UCSD-AML1 (cell line): ENCODE data around the gene OR13A1.
"Not testable (repeated sequence)": the region's sequence is repeated elsewhere in the genome, so short reads cannot be mapped to it uniquely, and the experiment has no call there.

Experiments used
- DNase-seq: peaks from one replicate; lab custom pipeline; 2025; ENCODE audit not compliant: unreplicated experiment; lab: John Stamatoyannopoulos, UW

Gene OR13A1

DNA sequence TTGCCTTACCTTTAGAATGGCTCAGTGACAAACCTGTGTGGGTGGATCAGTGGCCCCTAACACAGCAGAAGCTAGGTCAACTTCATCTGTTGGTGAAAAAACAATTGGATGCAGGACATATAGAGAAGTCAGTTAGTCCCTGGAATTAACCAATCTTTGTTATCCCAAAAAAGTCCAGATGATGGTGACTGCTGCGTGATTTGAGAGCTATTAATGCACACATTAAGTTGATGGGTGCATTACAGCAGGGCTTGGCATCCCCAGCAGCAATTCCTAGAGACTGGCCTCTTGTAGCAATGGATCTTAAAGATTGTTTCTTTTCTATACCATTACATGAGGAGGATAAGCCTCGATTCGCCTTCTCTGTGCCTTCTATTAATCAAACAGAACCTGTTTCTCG is 33.3 kb downstream of the OR13A1 start:
- DNase-seq, result no peak

DNA sequence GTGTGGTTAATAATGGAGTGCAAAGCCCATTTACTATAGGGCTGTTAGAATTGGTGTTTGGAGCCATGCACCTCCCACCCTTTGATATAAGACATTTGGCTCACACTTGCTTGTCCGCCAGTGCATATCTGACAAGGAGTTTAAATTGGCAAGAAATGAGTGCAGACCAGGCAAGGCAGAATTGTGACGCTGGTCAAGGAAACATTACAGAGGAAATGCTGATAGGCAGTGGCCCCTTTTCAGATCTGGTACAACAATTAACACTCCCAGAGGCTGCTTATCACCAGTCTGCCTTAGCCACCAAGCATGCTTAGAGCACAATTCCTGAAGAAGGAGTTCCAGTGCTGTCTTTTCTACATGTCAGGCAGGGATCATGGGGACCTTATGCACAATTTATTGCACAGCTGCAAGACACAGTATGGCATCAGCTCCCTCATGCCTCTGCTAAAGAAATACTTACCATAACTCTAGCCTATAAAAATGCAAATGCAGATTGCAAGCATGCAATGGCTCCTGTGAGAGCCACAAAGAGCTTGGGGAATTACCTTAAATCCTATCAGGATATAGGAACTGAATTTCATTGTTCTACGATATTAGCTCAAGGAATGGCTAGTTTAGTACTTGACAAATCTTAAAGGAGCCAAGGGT is 35.2 kb downstream of the OR13A1 start:
- no peak for DNase-seq

DNA sequence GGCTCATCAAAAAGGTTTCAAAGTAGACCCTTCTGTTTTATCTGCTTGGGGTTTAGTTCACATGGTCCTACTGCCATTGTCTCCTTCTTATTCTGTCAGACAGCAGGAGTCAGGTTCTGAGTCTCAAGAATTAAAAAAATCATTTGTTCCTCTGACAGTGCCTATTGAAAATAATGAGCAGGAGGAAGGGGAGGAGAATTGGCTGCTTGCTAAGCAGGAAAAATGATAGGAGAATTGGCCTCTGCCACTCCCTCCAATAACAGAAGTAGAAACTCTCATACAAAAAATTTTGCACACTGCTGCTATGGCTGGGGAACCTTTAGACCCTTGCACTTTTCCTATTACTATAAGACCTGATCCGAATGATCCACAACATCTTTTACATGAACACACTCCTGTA is 35.7 kb downstream of the OR13A1 start:
- DNase-seq, result no peak

DNA sequence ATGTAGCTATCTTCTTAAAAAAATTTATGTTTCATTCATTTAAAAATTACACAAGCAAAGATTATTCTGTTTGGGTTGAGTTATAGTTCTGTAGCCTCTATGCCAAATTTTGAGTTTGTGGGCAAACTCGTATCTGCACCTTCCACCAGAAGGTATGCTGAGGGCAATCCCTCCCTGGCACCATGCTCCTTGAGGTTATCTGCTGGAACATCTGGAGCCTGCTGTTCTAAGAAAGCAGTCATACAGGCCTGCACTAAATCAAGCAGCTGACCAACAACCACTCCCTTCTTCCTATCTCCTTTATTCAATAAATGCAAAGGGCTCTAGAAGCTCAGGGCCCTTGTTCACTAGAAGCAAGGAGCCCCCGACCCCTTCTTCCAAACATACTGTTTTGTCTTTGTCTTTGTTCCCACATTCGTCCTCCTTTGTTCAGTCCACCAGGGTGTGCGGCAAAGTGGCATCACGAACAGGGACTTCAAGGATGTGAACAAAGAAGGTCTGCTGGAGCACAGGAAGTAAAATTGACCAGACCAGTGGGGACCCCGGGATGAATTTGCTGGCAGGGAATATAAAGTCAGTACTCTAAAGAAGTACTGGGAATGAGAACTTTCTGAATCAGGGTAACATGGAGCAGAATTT is 36.4 kb downstream of the OR13A1 start:
- DNase-seq, result no peak

DNA sequence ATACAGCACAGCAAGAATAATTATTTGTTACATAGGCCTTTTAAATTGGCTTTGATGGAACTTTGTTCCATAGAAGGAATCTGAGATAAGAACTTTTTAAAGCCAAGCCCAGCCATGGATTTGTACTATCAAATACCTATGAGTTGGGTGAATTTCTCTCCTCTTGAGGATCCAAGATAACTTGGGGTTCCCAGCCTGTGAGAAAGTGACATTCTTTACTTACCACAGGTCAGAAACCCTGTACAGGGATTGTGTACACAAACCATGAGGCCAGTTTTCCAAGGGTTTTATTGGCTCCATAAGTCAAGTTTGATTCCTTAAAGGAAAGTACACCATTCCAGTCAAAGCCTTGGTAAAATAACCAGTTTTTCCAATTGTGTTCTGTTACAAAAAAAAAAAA is 39.3 kb downstream of the OR13A1 start:
- DNase-seq, result not testable (repeated sequence)

DNA sequence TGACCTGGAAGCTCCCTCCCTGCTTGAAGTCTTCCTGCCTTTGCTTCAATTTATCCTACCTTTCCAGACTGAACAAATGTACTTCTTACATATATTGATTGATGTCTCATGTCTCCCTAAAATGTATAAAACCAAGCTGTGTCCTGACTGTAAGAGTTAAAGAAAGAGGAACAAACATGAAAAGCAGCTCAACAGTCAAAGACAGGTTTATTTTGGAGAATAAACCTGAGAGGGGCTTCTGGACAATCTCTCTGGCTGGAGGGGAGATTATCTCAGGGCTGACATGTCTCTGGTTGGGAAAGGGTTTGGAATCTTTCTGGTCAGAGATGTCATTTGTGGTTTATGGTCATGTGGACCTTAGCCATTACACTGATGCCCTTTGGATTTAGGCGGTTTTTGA is 41.0 kb downstream of the OR13A1 start:
- no peak for DNase-seq

DNA sequence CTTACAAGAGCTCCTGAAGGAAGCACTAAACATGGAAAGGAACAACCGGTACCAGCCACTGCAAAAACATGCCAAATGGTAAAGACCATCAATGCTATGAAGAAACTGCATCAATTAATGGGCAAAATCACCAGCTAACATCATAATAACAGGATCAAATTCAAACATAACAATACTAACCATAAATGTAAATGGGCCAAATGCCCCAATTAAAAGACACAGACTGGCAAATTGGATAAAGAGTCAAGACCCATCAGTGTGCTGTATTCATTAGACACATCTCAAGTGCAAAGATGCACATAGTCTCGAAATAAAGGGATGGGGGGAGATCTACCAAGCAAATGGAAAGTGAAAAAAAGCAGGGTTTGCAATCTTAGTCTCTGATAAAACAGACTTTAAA is 47.6 kb downstream of the OR13A1 start:
- not testable (repeated sequence) for DNase-seq

DNA sequence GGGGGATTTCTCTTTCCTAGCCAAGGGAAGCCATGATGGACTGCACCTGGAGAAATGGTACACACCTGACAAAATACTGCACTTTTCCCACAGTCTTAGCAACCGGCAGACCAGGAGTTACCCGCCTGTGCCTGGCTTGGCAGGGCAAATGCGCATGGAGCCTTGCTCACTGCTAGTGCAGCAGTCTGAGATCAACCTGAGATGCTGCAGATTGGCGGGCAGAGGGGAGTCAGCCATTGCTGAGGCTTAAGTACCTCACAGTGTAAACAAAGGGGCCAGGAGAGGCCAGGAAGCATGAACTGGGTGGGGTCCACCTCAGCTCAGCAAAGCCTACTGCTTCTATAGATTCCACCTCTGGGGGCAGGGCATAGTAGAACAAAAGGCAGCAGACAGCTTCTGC is 49.4 kb downstream of the OR13A1 start:
- DNase-seq, result no peak

DNA sequence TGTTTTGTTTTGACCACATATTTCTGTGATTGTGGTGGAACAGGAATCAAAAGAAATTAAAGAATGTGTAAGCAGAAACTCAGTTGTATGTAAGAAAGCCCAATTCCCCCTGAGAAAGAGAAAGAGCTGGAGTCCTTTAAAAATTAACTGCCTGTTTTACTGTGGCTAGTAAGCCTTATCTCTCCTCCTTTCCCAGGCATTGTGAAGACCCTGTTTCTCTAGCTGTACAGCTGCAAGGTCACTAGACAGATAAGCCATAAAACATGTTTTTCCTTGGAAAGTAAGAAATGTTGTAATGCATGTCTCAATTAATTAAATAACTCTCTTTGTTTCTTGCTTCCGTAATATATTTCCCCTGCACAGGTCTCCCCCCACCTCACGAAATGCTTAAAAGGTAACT is 53.5 kb downstream of the OR13A1 start:
- DNase-seq, result no peak

DNA sequence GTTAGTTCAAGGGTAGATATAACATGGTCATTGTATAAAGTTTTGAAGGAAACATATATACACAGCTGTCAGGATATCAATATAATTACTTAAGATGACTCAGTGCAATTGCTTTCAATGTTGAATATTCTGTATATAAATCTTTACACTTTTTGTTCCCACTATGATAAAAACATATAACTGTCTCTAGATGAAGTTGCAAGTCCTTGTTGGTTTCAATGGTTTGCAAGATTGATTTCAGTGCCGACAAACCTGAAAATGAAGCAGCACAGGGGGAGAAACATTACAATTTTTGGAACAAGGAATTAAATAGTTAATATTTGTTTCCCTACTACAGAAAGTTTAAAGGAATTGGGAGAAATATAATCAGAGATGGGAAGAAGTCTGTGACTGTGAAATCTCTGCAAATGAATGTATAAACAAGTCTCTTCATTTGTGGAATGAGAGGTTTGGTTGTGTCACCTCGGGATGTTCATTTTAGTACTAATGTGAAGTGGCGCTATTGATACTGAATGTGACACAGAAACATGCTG is 54.1 kb downstream of the OR13A1 start:
- no peak for DNase-seq

DNA sequence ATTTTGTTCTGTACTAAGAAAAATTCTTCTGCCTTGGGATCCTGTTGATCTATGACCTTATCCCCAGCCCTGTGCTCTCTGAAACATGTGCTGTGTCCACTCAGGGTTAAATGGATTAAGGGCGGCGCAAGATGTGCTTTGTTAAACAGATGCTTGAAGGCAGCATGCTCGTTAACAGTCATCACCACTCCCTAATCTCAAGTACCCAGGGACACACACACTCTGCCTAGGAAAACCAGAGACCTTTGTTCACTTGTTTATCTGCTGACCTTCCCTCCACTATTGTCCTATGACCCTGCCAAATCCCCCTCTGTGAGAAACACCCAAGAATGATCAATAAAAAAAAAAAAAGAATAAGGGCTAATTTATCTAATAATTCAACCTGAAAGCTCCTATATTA is 54.8 kb downstream of the OR13A1 start:
- not testable (repeated sequence) for DNase-seq

DNA sequence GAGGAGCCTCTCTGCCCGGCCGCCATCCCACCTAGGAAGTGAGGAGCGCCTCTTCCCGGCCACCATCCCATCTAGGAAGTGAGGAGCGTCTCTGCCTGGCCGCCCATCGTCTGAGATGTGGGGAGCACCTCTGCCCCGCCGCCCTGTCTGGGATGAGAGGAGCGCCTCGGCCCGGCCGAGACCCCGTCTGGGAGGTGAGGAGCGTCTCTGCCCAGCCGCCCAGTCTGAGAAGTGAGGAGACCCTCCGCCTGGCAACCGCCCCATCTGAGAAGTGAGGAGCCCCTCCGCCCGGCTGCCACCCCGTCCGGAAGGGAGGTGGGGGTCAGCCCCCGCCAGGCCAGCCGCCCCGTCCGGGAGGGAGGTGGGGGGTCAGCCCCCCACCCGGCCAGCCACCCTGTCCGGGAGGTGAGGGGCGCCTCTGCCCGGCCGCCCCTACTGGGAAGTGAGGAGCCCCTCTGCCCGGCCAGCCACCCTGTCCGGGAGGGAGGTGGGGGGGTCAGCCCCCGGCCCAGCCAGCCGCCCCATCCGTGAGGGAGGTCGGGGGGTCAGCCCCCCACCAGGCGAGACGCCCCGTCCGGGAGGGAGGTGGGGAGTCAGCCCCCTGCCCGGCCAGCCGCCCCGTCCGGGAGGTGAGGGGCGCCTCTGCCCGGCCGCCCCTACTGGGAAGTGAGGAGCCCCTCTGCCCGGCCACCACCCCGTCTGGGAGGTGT is 55.5 kb downstream of the OR13A1 start:
- DNase-seq, result not testable (repeated sequence)

DNA sequence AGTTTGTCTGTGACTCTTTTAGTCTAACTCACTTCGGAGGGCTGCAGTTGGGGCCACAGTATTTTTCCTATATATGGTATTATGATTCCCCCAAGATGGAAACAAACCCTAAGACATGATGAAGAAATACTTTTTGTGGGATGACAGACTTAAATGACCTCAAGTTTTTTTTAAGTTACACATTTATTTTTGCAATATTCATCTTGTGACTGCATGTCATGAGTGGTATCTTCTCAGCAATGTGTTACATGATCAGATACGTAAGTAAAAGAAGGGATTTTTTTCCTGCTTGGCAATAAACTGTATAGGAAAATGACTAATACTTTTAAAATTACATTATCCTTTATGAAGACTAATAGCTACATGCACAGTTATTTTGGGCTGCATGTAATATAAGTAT is 57.8 kb downstream of the OR13A1 start:
- no peak for DNase-seq

DNA sequence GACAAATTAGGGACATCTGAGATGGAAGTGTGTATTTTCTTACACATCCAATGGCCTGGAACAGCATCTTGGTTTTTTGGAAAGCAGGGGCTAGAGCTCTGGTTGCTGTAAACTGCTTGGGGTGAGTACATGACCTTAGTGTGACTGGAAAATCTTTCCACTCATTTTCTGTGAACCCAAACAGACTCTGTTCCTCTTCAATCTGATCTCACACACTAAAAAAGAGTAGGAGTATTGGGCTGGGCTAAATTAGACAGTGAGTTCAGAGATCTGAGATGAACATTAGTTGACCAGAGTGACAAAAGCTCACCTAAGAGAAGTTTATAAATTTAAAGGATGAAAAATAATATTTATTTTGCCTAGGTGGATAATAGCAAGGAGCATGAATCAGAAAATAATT is 59.2 kb downstream of the OR13A1 start:
- no peak for DNase-seq

DNA sequence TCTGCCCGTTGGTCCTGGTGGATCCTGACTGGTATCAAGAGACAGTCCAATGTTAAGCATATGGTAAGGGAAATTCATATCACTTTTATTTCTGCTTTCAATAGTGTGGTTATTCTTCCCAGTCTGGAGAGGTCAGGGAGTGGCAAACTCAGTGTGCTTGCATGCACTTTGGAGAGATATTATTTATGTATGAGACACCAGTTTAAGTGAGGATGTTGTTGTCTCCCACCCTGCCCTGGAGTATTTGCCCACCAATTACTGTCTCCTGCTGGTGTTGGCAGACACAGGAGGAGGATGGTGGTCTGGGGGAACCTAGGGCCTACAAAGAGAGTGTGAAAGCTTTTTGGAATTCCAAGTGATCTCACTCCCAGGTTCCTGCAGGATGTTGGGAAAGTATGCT is 59.7 kb downstream of the OR13A1 start:
- DNase-seq, result no peak

DNA sequence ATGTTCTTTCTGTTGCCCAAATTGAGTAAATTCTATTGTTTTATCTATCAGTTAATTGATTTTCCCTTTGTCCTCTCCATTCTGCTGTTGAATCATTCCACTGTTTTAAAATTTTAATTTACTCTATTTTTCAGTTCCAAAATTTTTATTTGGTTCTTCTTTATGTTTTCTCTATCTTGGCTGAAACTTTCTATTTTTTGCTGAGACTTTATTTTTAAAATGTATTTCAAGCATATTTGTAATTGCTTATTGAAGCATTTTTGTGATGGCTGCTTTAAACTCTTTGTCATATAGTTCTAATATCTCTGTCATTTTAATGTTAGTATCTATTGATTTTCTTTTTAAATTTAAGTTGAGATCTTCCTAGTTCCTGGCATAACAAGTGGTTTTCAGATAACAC is 60.5 kb downstream of the OR13A1 start:
- DNase-seq, result no peak

DNA sequence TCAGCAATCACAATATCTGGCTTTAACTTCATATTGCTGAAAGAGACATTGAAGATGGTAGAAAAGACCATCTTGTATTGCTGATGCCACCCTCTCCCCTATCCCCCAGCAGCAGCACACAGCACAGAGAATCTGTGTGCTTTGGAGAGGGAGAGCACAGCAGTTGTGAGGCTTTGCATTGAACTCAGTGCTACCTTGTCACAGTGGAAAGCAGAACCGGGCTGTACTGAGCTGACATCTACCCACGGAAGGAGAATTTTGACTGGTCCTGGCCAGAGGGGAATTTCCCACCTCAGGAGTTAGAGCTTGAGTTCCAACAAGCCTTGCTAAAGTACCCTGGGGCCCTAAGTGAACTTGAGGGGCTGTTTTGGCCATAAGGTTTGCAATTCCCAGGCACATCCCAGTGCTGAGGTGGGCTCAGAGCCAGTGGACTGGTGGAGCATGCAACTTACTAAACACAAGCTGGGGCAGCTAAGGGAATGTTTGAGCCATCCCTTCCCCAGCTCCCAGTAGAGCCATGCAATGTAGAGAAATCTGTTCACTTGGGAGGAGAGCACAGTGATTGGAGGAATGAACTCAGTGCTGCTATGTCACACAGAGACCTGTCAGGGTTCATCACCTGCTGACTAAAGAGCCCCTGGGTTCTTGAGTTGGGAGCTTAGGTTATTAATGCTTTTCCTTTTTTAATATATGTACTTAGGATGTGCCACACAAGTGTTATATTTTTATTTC is 62.1 kb downstream of the OR13A1 start:
- no peak for DNase-seq
